BJ (cell line): Measurements from ENCODE around the gene FCGR2B. TPM values are rescaled to one million over a fixed set of nuclear protein-coding genes. Genes with fewer than 3 reads are reported as not detected.
"Not testable (repeated sequence)": the region's sequence is repeated elsewhere in the genome, so short reads cannot be mapped to it uniquely, and the experiment has no call there.

Experiments
- CTCF ChIA-PET: fragments of 350-600 bp; formaldehyde crosslinking; extraction: SDS; loops from one replicate; lab custom pipeline; 2021; ENCODE audit warnings: antibody characterized with exemption, inconsistent platforms; lab: Yijun Ruan, JAX
- POLR2A ChIA-PET: fragments of 300-600 bp; sonication (Branson Sonifier 250); formaldehyde crosslinking; extraction: SDS; loops from one replicate; lab custom pipeline; 2021; ENCODE audit warnings: antibody characterized with exemption; lab: Charles Lee
- DNase-seq: peaks from one replicate; pipeline ENCODE4 v3.0.0-alpha.2; 2011; ENCODE audit warnings: low read depth
- H3K27me3 ChIP-seq: 2 replicates; pipeline ENCODE4 v1.6.0; 2011; ENCODE audit warnings: low read length; ENCODE audit not compliant: control insufficient read depth, insufficient read depth
- H3K36me3 ChIP-seq: 2 replicates; pipeline ENCODE4 v1.5.1; 2011; ENCODE audit warnings: low read length; ENCODE audit not compliant: control insufficient read depth, insufficient read depth
- H3K4me3 ChIP-seq: 2 replicates; pipeline ENCODE4 v1.5.1; 2011; ENCODE audit warnings: low read depth, mild to moderate bottlenecking, control low read depth, low read length
- CTCF ChIP-seq: IDR thresholded peaks from 2 replicates; pipeline ENCODE4 v1.5.1; 2011; ENCODE audit warnings: low read depth, mild to moderate bottlenecking, control low read depth, inconsistent platforms, low read length, moderate library complexity; ENCODE audit not compliant: insufficient read depth
- polyA plus RNA-seq: library from polyadenylated mRNA; depleted of rRNA; stranded (reverse); fragments of >200 nt; gene quantifications from 2 replicates; pipeline ENCODE4 v1.2.3, GENCODE V29; 2011

Gene FCGR2B
- polyA plus RNA-seq, 1 experiment, result not detected

- CTCF ChIA-PET, result interaction anchor here (0.8 to 1.6 kb wide), 2 partner anchors 9 to 16 kb away, joined by 3 to 4 read pairs; partner anchors contain the start of gene FCRLA
- Histone ChIP-seq H3K4me3 (no peak overlapping the region), H3K36me3 (no peaks in the 10 kb centered on the region), H3K27me3 (no peaks in the 10 kb centered on the region)
- POLR2A ChIA-PET, result no interaction called here
- DNase-seq, result no peak
- TF ChIP-seq CTCF, result no peak
Measured at GRCh38 chr1:161723459-161724141, 60.7 kb downstream of the FCGR2B start.

- H3K36me3 ChIP-seq, POLR2A ChIA-PET, DNase-seq, H3K27me3 ChIP-seq: not testable (repeated sequence)
- CTCF ChIA-PET, result interaction anchor here (1.6 to 3.1 kb wide), 4 partner anchors 10 to 17 kb away, joined by 8 to 21 read pairs (median 14); partner anchors contain the start of gene FCRLA
- H3K4me3 ChIP-seq, result peak overlapping the region; percentile 80
Measured at GRCh38 chr1:161725258-161725907, 62.4 kb downstream of the FCGR2B start.

GRCh38 chr1:161725908-161726472 lies 63.0 kb downstream of the FCGR2B start:
- no peaks in the 10 kb centered on the region for H3K36me3 ChIP-seq
- no peak for DNase-seq
- ChIA-PET POLR2A (no interaction called here), CTCF (interaction anchor here (0.6 to 3.1 kb wide), 6 partner anchors 10 to 41 kb away, joined by 3 to 21 read pairs (median 10); partner anchors contain the start of gene FCRLA)
- TF ChIP-seq CTCF, result peak; percentile 56
- H3K4me3 ChIP-seq, result peak overlapping the region; percentile 80
- H3K27me3 ChIP-seq, result no peaks in the 10 kb centered on the region

GRCh38 chr1:161726473-161727255 lies 63.7 kb downstream of the FCGR2B start:
- Histone ChIP-seq H3K27me3 (no peaks in the 10 kb centered on the region), H3K36me3 (no peaks in the 10 kb centered on the region), H3K4me3 (peak overlapping the region; percentile 80)
- ChIA-PET CTCF (interaction anchor here (0.6 to 3.1 kb wide), 6 partner anchors 11 to 42 kb away, joined by 3 to 21 read pairs (median 10); partner anchors contain the start of gene FCRLA), POLR2A (no interaction called here)
- no peak for TF ChIP-seq CTCF
- no peak for DNase-seq

- Histone ChIP-seq H3K27me3 (no peaks in the 10 kb centered on the region), H3K4me3 (peak overlapping the region; percentile 80), H3K36me3 (no peaks in the 10 kb centered on the region)
- peak; percentile 74 for DNase-seq
- CTCF ChIA-PET, result interaction anchor here (2.3 to 3.1 kb wide), 3 partner anchors 10 to 19 kb away, joined by 12 to 21 read pairs (median 16); partner anchors contain the start of gene FCRLA
- POLR2A ChIA-PET, result no interaction called here
- TF ChIP-seq CTCF, result no peak
Measured at GRCh38 chr1:161727256-161727924, 64.4 kb downstream of the FCGR2B start.
